ENCODE data around the gene SNU13. TPM values are rescaled to one million over a fixed set of nuclear protein-coding genes. Genes with fewer than 3 reads are reported as not detected.

Gene SNU13
- total RNA-seq (2022; extraction: Qiagen RNA extraction; ENCODE audit: low read depth) = 101 to 197 TPM (median 186 TPM) in 5 replicates

DNA sequence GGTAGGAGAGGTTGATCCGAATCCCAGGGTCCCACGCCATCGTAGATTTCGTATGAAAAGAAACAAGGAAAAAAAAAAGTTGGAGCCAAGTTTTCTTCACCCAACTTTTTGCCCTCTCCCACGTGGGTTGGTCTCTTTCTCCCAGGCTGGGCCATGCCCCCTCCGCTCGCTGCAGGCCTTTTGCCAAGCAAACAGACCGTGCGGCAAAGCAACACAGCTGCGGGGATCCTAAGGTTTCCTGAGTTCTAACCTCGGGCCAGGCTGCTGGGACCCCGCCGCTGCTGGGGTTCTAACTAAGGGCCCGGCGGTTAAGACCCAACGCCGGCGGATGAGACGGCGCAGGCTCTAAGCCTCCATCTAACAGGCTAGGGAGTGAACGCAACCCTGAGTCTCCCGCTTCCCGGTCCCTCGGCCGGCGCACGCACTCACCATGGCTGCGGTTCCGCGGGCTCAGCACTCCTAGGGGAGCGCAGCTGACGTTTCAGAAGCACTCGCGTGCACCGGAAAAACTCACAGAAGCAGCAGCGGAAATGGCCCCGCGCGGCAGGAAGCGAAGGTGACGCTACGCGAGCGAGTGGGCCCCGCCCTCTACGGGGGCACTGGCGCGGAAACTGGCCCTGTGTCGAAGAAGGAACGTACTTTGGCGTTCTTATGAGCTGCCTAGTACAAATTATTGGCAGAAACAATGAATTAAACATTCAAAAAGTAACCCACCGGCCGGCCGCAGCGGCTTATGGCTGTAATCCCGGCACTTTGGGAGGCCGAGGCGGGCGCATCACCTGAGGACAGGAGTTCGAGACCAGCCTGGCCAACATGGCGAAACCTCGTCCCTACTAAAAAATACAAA, at the start of gene SNU13:
TSS of gene SNU13 (minus strand) at position 503 of the 847 bp plus-strand sequence. CDS start at position 432, 71 bp downstream.

DNA sequence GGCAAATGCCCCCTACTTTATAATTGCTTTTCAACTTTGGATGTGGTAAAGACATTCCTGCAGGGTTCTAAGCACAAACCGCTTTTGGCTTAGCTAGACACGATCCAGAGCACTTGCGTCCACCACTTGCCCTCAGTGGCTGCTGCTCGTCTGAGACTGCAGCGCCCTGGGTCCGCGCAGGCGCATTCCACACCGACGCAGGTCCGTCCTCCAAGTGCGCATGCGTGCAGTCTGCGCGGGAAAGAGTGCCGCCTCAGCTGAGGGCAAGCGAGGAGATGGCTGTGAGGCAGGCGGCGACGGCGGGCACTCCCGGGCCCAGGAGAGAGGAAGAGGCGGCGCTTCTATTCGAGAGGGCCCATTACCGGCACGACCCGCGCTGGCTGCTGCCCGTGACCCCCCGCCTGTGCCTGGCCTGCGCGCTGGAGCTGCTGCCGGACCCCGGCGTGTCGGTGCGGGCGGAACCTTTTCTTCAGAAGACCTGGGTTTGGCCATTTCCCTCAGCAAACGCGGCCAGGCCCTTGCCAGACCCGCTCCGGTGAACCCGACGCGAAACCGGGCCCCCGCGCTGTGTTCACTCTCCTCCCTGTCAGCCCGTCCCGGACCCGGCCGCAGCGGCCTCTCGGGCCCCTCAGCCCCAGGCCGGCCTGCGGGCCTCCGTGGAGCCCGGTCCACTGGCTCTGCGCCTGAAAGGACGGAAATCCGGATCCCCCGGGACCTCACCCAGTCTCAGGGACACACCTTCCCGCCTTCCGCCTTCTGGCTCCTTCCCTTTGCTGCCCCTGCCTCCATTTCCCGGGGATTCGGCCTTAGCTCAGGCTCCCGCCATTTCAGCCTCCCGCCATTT, 10.8 kb upstream of the SNU13 start, which contains the start of gene MEI1:
TSS of gene MEI1 (plus strand) at position 240 of the 844 bp plus-strand sequence. CDS start at position 276, 36 bp downstream.

Other genes with a start within 250 kb of the SNU13 start
- gene TOB2, start 242.1 kb downstream of the SNU13 start, total RNA-seq (2022; extraction: Qiagen RNA extraction; ENCODE audit: low read depth) = 21.0 to 25.7 TPM (median 23.5 TPM) in 5 replicates
- gene PHF5A, start 220.2 kb downstream of the SNU13 start, total RNA-seq (2022; extraction: Qiagen RNA extraction; ENCODE audit: low read depth) = 62.3 to 74.5 TPM (median 68.5 TPM) in 5 replicates
- gene ACO2, start 219.8 kb downstream of the SNU13 start, total RNA-seq (2022; extraction: Qiagen RNA extraction; ENCODE audit: low read depth) = 45.5 to 49.6 TPM (median 48.2 TPM) in 5 replicates
- 27.1 to 51.3 TPM (median 47.0 TPM) in 5 replicates for gene POLR3H, start 144.4 kb downstream of the SNU13 start, total RNA-seq (2022; extraction: Qiagen RNA extraction; ENCODE audit: low read depth)
- gene CSDC2, start 127.9 kb downstream of the SNU13 start, total RNA-seq (2022; extraction: Qiagen RNA extraction; ENCODE audit: low read depth) = 2.1 to 2.9 TPM (median 2.5 TPM) in 5 replicates
- gene PMM1, start 99.0 kb downstream of the SNU13 start, total RNA-seq (2022; extraction: Qiagen RNA extraction; ENCODE audit: low read depth) = 27.5 to 29.3 TPM (median 28.1 TPM) in 5 replicates
- 15.6 to 18.0 TPM (median 17.7 TPM) in 5 replicates for gene DESI1, start 67.8 kb downstream of the SNU13 start, total RNA-seq (2022; extraction: Qiagen RNA extraction; ENCODE audit: low read depth)
- 308 to 337 TPM (median 313 TPM) in 5 replicates for gene XRCC6, start 67.6 kb downstream of the SNU13 start, total RNA-seq (2022; extraction: Qiagen RNA extraction; ENCODE audit: low read depth)
- not detected in 5 replicates for gene MEI1, start 10.6 kb upstream of the SNU13 start, total RNA-seq (2022; extraction: Qiagen RNA extraction; ENCODE audit: low read depth)
- 3.5 to 5.2 TPM (median 4.4 TPM) in 5 replicates for gene CCDC134, start 111.8 kb upstream of the SNU13 start, total RNA-seq (2022; extraction: Qiagen RNA extraction; ENCODE audit: low read depth)
- gene SREBF2, start 144.2 kb upstream of the SNU13 start, total RNA-seq (2022; extraction: Qiagen RNA extraction; ENCODE audit: low read depth) = 26.0 to 32.1 TPM (median 31.0 TPM) in 5 replicates
- gene SHISA8, start 226.2 kb upstream of the SNU13 start, total RNA-seq (2022; extraction: Qiagen RNA extraction; ENCODE audit: low read depth) = 0.14 to 0.38 TPM (median 0.21 TPM) in 4 of 5 replicates, not detected in the other
- gene TNFRSF13C, start 237.9 kb upstream of the SNU13 start, total RNA-seq (2022; extraction: Qiagen RNA extraction; ENCODE audit: low read depth) = 0.14 to 0.31 TPM (median 0.19 TPM) in 5 replicates